Parathyroid adenoma (tissue), 2 donors: ENCODE data around the gene COL4A1.

ENCODE experiments used
- H2AFZ ChIP-seq: fragments of 300-600 bp; sonication (generic); one replicate; pipeline ENCODE4 v1.7.0; 2017; ENCODE audit warnings: antibody characterized with exemption, mild to moderate bottlenecking
- H3K27ac ChIP-seq: fragments of 300-600 bp; sonication (generic); one replicate; pipeline ENCODE4 v1.7.0; 2017
- H3K27me3 ChIP-seq: fragments of 300-600 bp; sonication (generic); one replicate; pipeline ENCODE4 v1.7.0; 2017; ENCODE audit warnings: low read length; ENCODE audit not compliant: control insufficient read depth, insufficient read depth
- H3K36me3 ChIP-seq: fragments of 300-600 bp; sonication (generic); one replicate; pipeline ENCODE4 v1.7.0; 2017; ENCODE audit warnings: low read length; ENCODE audit not compliant: control insufficient read depth, insufficient read depth
- H3K4me1 ChIP-seq: fragments of 300-600 bp; sonication (generic); one replicate; pipeline ENCODE4 v1.7.0; 2017; ENCODE audit warnings: control low read depth
- H3K4me2 ChIP-seq: fragments of 300-600 bp; sonication (generic); one replicate; pipeline ENCODE4 v1.7.0; 2017; ENCODE audit warnings: low read length
- H3K4me3 ChIP-seq: fragments of 300-600 bp; sonication (generic); one replicate; pipeline ENCODE4 v1.7.0; 2017; ENCODE audit warnings: low read depth, low read length
- H3K79me2 ChIP-seq: fragments of 300-600 bp; sonication (generic); one replicate; pipeline ENCODE4 v1.7.0; 2017; ENCODE audit warnings: control low read depth
- H3K9ac ChIP-seq: fragments of 300-600 bp; sonication (generic); one replicate; pipeline ENCODE4 v1.7.0; 2017; ENCODE audit warnings: mild to moderate bottlenecking
- H3K9me3 ChIP-seq: fragments of 300-600 bp; sonication (generic); one replicate; pipeline ENCODE4 v1.7.0; 2017; ENCODE audit warnings: low read length; ENCODE audit not compliant: control insufficient read depth
- CTCF ChIP-seq: fragments of 300-600 bp; sonication (generic); IDR thresholded peaks from one replicate; pipeline ENCODE4 v1.7.0; 2017; ENCODE audit warnings: antibody characterized with exemption, mild to moderate bottlenecking
- donor health status: primary hyperparathyroidism.

Gene COL4A1

GRCh38 chr13:110173247-110173818 lies 133.6 kb downstream of the COL4A1 start:
- Histone ChIP-seq H3K27ac (no peak overlapping the region), H2AFZ (no peak overlapping the region), H3K9me3 (no peaks in the 10 kb centered on the region), H3K4me2 (no peak overlapping the region), H3K4me1 (no peaks in the 10 kb centered on the region), H3K36me3 (no peaks in the 10 kb centered on the region), H3K9ac (no peak overlapping the region), H3K4me3 (no peak overlapping the region), H3K27me3 (no peaks in the 10 kb centered on the region), H3K79me2 (no peaks in the 10 kb centered on the region)
- no peak for TF ChIP-seq CTCF

- H3K4me3 ChIP-seq, result no peak overlapping the region
- no peaks in the 10 kb centered on the region for H3K27me3 ChIP-seq
- H3K27ac ChIP-seq, result no peak overlapping the region
- no peak overlapping the region for H3K9ac ChIP-seq
- H3K9me3 ChIP-seq, result no peaks in the 10 kb centered on the region
- H3K4me2 ChIP-seq, result no peak overlapping the region
- no peaks in the 10 kb centered on the region for H3K4me1 ChIP-seq
- no peak for TF ChIP-seq CTCF
- no peak overlapping the region for H2AFZ ChIP-seq
- H3K79me2 ChIP-seq, result no peaks in the 10 kb centered on the region
- H3K36me3 ChIP-seq, result no peaks in the 10 kb centered on the region
These were observed 136.1 kb downstream of the COL4A1 start for GRCh38 chr13:110170882-110171281.

- no peaks in the 10 kb centered on the region for H3K9me3 ChIP-seq
- H3K9ac ChIP-seq, result no peak overlapping the region
- no peaks in the 10 kb centered on the region for H3K27me3 ChIP-seq
- H3K36me3 ChIP-seq, result no peaks in the 10 kb centered on the region
- H3K4me2 ChIP-seq, result no peak overlapping the region
- H3K27ac ChIP-seq, result no peak overlapping the region
- H3K4me1 ChIP-seq, result no peaks in the 10 kb centered on the region
- no peak overlapping the region for H2AFZ ChIP-seq
- no peak overlapping the region for H3K4me3 ChIP-seq
- no peaks in the 10 kb centered on the region for H3K79me2 ChIP-seq
- TF ChIP-seq CTCF, result no peak
These were observed 136.8 kb downstream of the COL4A1 start for GRCh38 chr13:110170020-110170790.

- no peaks in the 10 kb centered on the region for H3K27me3 ChIP-seq
- H2AFZ ChIP-seq, result no peak overlapping the region
- H3K36me3 ChIP-seq, result no peaks in the 10 kb centered on the region
- H3K9ac ChIP-seq, result no peak overlapping the region
- no peak overlapping the region for H3K4me2 ChIP-seq
- no peak for TF ChIP-seq CTCF
- H3K4me1 ChIP-seq, result no peaks in the 10 kb centered on the region
- no peak overlapping the region for H3K4me3 ChIP-seq
- no peaks in the 10 kb centered on the region for H3K79me2 ChIP-seq
- H3K27ac ChIP-seq, result no peak overlapping the region
- no peaks in the 10 kb centered on the region for H3K9me3 ChIP-seq
These were observed 137.7 kb downstream of the COL4A1 start for GRCh38 chr13:110168999-110169933.
